Mucosa of descending colon (tissue), 3 donors: ENCODE data around the gene BSG. TPM values are rescaled to one million over a fixed set of nuclear protein-coding genes. Genes with fewer than 3 reads are reported as not detected.

Source experiments
- ATAC-seq: fragments of 200-7000 bp; cut with Tn5 transposase; one replicate; pipeline ENCODE4 v1.9.1; 2020; ENCODE audit warnings: mild to moderate bottlenecking, moderate library complexity
- DNase-seq, 3 donors: peaks; one replicate each; pipeline ENCODE4 v3.0.0-alpha.2; 2020
- H3K36me3 ChIP-seq: fragments of 200-600 bp; one replicate; pipeline ENCODE4 v1.8.0; 2021; ENCODE audit warnings: low read depth, mild to moderate bottlenecking
- H3K4me1 ChIP-seq: fragments of 200-600 bp; one replicate; pipeline ENCODE4 v1.8.0; 2021; ENCODE audit warnings: low read depth, mild to moderate bottlenecking
- H3K4me3 ChIP-seq: fragments of 200-600 bp; one replicate; pipeline ENCODE4 v1.8.0; 2021; ENCODE audit warnings: mild to moderate bottlenecking
- H3K9me3 ChIP-seq: fragments of 200-600 bp; one replicate; pipeline ENCODE4 v1.8.0; 2021; ENCODE audit warnings: mild to moderate bottlenecking
- intact Hi-C, 2 donors: fragments of 100-400 bp; cut with DNase I in 1 of 2; cut with micrococcal nuclease in 1 of 2; formaldehyde crosslinking; loops; one replicate each; pipeline versions ENCODE4 v1.11.0 to v1.11.1; 2022; cut with DNase I, micrococcal nuclease
- total RNA-seq, 3 donors: library from RNA; stranded (reverse); fragmentation: NEBNext Ultra II Directional in 2 of 3; extraction: Animal tissue kit (Norgen Biotek cat#: 25700) in 2 of 3; gene quantifications; one replicate each; pipeline versions ENCODE4 v1.2.1 to v1.2.4, GENCODE V29; 2021 to 2023
- TF ChIP-seq, protein P1 (sequence below): fragments of 200-600 bp; IDR thresholded peaks from one replicate; pipeline ENCODE4 v1.8.0; 2022; ENCODE audit warnings: antibody characterized with exemption, mild to moderate bottlenecking
- donor health status: DM: no; HTN: no; CAD: no; lungs with moderate emphysema.
- donor health status: DM: no; HTN: no; CAD: no.
- donor health status: DM: no; HTN: yes; CAD: no.

The BSG gene
- total RNA-seq, 3 donors from 2014 or later, result 695 to 1,536 (median 896) TPM

DNA sequence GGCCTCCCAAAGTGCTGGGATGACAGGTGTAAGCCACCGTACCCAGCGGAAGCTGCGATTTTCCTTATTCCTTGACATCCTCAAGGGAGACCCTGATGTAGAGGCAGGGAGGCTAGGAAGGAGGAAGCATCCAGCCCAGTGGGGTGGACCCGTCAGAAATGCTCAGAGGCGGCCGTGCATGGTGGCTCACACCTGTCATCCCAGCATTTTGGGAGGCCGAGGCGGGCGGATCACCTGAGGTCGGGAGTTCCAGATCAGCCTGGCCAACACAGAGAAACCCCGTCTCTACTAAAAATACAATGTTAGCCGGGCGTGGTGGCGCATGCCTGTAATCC lies 17.0 kb upstream of the BSG start:
- Histone ChIP-seq H3K9me3 (no peaks in the 10 kb centered on the region), H3K36me3 (no peaks in the 10 kb centered on the region), H3K4me1 (peaks cover 26% of the 10 kb centered on the region), H3K4me3 (no peak overlapping the region)
- peak in 1 of 3 donors; percentile 39 for DNase-seq
- intact Hi-C loops, result no loop called here
- no peak for ATAC-seq
- TF ChIP-seq, protein P1, sequence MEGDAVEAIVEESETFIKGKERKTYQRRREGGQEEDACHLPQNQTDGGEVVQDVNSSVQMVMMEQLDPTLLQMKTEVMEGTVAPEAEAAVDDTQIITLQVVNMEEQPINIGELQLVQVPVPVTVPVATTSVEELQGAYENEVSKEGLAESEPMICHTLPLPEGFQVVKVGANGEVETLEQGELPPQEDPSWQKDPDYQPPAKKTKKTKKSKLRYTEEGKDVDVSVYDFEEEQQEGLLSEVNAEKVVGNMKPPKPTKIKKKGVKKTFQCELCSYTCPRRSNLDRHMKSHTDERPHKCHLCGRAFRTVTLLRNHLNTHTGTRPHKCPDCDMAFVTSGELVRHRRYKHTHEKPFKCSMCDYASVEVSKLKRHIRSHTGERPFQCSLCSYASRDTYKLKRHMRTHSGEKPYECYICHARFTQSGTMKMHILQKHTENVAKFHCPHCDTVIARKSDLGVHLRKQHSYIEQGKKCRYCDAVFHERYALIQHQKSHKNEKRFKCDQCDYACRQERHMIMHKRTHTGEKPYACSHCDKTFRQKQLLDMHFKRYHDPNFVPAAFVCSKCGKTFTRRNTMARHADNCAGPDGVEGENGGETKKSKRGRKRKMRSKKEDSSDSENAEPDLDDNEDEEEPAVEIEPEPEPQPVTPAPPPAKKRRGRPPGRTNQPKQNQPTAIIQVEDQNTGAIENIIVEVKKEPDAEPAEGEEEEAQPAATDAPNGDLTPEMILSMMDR, result no peak

DNA sequence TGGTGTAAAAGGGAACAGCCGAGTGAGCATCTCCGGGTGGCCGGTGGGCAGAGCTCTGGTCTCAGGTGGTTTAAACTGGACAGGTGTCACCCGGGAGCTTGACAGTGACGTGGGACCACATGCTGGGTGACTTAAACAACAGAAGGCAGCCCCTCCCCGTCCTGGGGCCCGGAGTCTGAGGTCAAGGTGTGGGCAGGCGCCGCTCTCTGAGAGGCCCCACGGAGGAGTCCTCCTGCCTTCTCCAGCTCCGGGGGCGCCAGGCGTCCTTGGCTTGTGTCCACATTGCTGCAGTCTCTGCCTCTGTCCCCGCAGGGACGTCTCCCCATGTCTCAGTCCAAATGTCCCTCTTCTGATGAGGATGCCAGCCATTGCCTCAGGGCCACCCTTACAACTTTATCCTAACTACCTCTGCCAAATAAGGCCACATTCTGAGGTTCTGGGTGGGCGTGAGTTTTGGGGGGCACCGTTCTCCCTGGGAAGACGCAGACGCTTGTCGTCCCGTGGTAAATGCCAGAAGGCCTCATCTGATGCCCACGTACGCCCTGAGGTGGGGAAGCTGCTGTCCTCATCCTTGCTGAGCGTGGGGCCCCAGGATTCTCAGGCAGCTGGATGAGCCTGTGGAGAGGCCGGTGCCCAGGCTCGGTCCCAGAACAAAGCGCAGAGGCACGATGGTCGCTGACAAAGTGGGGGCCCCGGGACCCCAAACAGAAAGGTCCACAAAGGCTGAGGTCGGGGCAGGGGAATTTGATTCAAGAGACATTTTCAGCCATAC lies 15.6 kb upstream of the BSG start:
- intact Hi-C loops, result no loop called here
- ATAC-seq, result no peak
- Histone ChIP-seq H3K9me3 (no peaks in the 10 kb centered on the region), H3K36me3 (no peaks in the 10 kb centered on the region), H3K4me1 (peaks cover 21% of the 10 kb centered on the region), H3K4me3 (no peak overlapping the region)
- peak in 2 of 3 donors; percentile 61 to 62 for DNase-seq
- TF ChIP-seq, protein P1, result no peak

DNA sequence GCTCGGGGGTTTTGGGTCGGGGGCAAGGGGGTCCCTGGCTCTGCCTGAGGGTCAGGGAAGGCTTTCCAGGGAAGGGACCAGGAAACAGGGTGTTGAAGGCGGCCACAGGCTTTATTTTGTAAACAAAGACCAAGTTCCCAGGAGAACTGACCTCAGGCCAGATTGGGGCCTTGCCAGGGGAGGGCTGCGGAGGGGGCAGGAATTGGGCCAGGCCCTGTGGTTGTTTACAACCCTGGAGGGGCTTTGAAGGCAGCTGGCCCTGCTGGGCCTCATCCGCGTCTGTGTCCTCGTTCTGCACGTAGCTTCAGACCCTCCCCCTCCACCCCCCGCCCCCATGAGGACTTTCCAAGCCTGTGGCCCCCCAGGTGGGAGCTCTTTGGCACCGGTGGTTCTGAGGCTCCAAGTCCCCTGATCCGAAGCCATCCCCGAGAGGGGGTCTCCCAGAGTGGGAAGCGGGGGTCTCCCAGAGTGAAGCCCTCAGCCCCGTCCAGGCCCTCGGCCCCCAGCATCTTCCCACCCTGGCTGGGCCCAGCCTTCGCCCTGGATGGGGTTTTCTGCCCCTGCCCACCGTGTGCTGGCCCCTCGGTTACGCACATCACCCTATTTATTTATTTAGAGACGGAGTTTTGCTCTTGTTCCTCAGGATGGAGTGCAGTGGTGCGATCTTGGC lies 13.5 kb upstream of the BSG start:
- Histone ChIP-seq H3K9me3 (no peaks in the 10 kb centered on the region), H3K4me3 (no peak overlapping the region), H3K36me3 (no peaks in the 10 kb centered on the region), H3K4me1 (peaks cover 11% of the 10 kb centered on the region)
- intact Hi-C loops, result no loop called here
- ATAC-seq, result no peak
- TF ChIP-seq, protein P1, result no peak
- peak in 2 of 3 donors; percentile 54 to 71 for DNase-seq

- intact Hi-C loops, result no loop called here
- Histone ChIP-seq H3K4me3 (no peak overlapping the region), H3K9me3 (no peaks in the 10 kb centered on the region), H3K4me1 (peaks cover 11% of the 10 kb centered on the region), H3K36me3 (no peaks in the 10 kb centered on the region)
- DNase-seq (peak in 1 of 3 donors; percentile 22), ATAC-seq (no peak)
- TF ChIP-seq, protein P1, result no peak
These were observed 12.3 kb upstream of the BSG start for GRCh38 chr19:560121-560520.

- no peak for DNase-seq
- no peaks in the 10 kb centered on the region for H3K36me3 ChIP-seq
- no peak for ATAC-seq
- H3K4me3 ChIP-seq, result no peak overlapping the region
- no peaks in the 10 kb centered on the region for H3K9me3 ChIP-seq
- TF ChIP-seq, protein P1, result no peak
- peaks cover 3% of the 10 kb centered on the region for H3K4me1 ChIP-seq
- intact Hi-C loops, result no loop called here
These were observed 6.0 kb upstream of the BSG start for GRCh38 chr19:566403-566802.
